NCI-H460 (cell line): Measurements from ENCODE around the gene ISLR. TPM values are rescaled to one million over a fixed set of nuclear protein-coding genes. Genes with fewer than 3 reads are reported as not detected.
"Not testable (repeated sequence)": the region's sequence is repeated elsewhere in the genome, so short reads cannot be mapped to it uniquely, and the experiment has no call there.

Experiments
- DNase-seq: peaks from one replicate; pipeline ENCODE4 v3.0.0-alpha.2; 2016; ENCODE audit warnings: low read depth; ENCODE audit errors: extremely low read depth
- total RNA-seq: library from RNA; depleted of rRNA; stranded (reverse); fragments of >200 nt; shearing (Covaris generic); gene quantifications from 2 replicates; pipeline ENCODE4 v1.2.3, GENCODE V29; 2014

Gene ISLR
- total RNA-seq, 1 experiment from 2014 or later, result not detected

DNA sequence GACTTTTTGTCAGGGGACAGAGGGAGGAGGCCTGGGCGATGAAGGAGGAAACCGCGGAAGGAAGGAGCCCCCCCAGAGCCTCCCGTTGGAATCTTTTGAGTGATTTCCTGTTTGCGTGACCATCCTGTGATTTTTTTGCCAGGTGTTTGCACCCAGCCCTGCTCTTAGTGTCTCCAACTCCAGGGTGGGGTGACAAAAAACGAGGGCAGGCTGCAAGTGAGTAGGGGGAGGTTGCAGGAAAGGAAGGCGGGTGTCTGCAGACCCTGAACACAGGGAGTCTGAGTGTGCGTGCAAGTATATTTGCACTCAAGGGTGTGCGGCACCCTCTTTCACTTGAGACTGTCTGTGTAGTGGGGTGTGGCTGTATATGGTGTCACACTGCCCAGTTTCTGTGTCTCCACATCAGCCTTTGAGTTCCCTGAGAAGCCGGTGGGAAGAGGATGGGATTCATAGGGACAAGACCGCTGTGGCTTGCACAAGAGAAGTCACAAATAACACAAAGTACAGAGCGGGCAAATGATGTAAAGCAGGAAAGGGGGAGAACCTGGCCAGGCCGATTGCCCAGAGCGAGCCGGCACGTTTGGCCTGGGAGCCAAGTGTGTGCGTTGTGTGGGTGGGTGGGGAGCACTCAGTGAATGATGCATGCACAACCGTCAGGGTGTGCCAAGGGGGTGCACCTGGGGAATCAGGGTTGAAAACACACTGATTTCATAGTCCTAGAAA, 36.5 kb upstream of the ISLR start:
- DNase-seq, result no peak

DNA sequence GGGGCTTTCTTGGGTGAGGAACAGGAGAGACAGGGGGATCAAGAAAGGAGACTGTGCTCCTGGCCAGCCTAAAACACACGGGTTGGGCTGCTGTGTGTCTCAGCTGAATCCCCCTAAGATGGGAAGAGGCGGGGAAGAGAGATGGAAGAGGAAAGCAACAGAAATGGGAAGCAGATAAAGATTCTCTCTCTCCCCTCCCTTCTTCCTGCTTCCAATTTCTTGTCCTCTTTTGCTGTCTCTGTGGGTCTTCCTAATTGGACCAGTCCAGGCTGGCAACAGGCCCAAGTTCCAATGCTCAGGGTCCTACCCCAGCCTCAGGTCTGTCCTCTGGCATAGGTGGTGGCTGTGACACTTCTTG, 36.0 kb upstream of the ISLR start:
- DNase-seq, result no peak

DNA sequence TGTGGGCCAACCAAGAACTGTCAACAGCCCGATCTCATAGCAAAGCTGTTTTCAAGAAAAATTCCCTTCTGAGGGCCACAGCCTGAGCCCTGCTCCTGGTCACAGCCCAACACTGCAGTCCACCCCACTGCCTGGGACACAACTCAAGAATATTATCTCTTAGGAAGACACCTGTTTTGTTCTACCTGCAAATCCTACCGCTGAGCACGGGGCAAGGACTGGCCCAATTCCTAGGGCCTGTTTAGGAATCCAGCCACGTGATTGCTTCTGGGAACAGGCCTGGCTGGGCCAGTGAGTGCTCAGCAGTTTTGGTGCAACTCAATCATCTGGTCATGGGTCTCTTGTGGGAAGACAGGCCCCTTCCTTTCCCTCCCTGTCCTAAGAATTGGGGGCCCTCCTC, 34.9 kb upstream of the ISLR start:
- no peak for DNase-seq

DNA sequence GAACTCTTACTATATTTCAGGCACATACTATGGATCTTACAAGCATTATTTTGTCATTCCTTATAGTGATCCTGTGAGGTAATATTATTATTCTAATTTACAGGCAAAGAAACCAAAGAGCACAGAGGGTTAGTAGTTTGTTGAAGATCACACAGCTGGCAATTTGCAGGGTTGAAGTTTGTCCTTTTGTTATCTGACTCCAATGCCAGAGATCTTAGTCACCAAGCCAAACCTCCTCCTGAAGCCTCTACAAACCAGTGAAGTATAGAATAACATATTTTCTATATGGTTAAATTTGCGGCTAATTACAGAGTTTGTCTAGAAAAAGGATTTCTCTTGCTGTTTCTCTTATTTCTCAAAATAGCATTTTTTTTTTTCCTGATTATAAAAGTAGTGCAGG, 31.9 kb upstream of the ISLR start:
- no peak for DNase-seq

DNA sequence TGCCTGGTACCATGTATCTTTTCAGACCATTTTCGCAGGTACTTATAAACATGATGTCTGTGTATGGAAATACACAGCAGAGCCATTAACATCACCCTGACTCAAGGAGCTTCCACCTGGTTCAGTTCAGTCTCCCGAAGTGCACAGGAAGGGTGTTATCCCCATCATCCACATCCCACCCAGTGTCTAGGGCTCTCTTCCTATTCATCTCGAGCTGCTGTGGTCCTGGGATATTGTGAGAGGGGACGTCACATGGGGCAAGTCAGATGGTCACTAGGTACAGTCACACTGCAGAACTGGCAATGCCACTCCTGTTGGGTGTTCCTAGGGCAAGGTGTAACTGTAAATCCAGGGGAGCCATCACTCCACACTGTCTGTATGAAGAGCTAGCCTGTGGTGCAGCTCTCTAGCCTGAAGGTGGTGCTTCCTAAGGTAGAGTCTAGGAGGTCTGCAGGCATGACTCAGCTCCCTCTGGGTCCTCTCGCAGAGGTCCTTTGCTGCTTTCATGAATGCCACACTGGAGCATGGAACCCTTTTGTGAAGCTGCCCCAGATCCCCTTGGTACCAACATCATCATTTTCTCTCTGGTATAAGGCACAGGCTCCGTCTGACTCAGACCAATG, 29.2 kb upstream of the ISLR start:
- no peak for DNase-seq

DNA sequence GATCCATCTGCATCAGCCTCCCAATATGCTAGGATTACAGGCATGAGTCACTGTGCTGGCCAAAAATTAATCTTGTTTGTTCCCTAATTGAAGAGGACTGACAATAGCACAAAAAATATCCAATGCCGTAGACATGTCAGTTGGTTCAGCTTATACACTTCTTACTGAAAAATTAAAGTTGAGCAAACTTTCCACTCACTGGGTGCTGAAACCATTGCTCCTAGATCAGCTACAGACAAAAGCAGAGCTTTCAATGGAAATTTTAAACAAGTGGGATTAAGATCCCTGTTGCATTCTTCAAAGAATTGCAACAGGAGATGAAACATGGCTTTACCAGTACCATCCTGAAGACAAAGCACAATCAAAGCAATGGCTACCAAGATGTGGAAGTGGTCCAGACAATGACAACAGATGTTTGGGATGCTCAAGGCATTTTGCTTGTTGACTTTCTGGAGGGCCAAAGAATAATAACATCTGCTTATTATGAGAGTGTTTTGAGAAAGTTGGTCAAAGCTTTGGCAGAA, 27.2 kb upstream of the ISLR start:
- no peak for DNase-seq

DNA sequence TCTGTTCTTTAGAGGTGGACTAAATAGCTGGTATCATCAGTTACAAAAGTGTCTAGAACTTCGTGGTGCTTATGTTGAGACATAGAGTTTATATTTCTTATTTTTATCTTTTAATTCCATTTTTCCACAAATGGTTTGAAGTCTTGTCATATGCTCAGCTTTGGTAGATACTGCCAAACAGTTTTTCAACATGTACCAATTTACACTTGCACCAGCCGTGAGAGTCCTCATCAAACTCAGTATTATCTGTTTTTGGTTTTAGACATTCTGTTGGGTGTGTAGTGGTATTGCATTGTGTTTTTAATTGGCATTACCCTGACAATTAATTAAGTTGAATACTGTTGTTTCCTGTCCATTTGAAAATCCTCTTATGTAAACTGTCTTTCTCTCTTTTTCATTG, 26.5 kb upstream of the ISLR start:
- DNase-seq, result no peak

DNA sequence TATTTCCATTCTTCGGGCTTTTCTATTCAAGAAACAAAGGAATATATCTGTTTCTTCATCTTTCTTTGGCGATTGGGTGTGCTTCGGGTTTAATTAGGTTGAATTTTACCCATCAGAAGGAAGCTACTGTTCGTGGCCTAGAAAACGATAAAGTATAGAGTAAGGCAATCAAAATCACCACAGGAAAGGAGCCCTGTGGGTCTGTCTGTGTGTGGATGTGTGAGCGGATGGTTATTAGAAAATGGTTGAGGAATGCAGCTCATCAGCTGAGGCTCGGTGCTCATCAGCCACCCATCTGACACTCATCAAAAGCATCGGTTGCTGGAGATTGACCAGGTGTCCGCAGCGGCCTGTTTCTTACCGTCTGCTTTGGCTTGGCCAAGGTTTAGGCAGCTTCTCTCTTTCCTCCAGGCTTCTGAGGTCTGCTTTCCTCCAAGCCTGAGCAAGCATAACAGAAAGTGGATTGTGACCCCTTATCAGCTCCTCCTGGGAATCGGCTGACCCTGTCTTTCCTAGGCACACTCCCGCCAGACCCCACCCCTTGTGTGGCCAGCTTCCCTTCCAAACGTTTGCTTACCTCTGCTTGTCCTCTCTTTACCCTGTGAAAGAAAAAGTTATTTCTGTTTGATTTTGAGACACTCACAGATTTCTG, 17.6 kb upstream of the ISLR start:
- DNase-seq, result no peak

DNA sequence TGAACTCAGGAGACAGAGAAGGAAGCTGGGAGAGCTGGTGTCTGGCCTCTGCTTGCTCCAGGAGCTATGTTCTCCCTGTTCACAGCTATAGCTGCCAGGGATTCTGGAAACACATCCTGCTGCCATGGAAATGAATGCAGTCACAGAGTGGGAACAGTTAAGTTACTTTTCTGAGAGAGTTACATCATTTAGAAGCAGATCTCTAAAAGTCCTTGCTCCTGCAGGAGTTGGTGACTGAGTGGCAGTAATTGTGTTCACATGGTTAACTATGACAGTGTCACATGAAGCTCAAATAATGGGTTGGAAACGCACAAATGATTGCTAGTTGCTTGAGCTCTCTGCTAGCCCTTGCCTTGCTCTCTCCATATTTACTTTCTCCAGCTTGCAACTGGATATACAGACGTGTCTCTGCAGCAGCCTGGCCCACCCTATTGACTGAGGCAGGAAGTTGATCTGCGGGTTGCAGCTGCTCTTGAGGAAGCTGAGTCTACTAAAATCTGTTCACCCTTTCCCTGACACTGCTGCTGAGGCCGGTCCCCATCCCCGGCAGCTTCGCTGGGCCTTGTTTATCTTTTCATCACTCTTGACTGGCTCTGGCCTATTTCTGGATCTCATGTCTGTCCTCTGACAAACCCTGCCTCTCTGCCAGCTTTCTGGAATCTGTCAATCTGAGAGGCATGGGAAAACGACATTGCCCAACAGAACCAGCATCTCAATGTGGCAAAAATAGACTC, 16.7 kb upstream of the ISLR start:
- no peak for DNase-seq

DNA sequence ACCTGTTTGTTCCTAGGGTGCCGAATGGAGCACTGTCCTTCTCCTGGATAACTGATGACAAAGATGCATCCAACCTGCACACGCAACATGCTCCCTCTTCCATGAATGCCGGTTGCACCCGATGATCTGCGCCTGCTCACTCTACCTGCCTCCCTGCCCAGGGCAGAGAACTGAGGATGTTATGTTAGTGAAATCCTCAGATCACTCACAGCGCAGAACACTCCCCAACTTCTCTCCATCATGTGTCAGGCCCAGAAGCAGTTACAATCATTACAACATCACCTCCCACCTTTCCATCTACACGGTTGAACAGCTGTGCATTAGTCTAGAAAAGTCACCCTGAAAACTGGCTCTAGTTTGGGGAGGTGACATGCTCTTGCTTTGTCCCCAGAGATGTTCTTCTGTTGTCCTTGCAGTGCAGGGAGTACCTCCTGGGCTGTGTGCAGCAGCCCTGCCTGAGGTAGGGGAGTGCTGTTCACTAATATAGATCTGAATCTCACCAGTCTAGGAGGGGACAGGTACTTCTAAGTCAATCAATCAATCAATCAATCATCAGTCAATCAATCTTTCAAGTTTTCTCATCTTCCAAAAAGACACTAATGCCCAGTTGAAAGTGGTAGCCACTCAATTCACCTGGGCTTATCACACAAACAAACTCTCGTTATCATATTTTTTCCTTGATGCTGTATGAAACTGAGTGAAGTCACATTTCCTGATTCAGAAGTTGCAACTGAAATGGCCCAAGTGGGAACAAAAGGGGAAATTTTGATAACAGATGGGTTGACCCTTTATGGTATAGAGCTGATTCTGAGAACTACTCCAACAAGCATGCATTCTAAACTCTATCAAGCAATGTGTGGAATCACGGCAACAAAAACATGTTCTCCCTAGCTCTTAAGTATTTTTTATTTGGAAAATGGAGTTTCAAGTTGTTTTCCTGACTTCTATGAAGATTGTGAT, 15.4 kb upstream of the ISLR start:
- DNase-seq, result no peak

DNA sequence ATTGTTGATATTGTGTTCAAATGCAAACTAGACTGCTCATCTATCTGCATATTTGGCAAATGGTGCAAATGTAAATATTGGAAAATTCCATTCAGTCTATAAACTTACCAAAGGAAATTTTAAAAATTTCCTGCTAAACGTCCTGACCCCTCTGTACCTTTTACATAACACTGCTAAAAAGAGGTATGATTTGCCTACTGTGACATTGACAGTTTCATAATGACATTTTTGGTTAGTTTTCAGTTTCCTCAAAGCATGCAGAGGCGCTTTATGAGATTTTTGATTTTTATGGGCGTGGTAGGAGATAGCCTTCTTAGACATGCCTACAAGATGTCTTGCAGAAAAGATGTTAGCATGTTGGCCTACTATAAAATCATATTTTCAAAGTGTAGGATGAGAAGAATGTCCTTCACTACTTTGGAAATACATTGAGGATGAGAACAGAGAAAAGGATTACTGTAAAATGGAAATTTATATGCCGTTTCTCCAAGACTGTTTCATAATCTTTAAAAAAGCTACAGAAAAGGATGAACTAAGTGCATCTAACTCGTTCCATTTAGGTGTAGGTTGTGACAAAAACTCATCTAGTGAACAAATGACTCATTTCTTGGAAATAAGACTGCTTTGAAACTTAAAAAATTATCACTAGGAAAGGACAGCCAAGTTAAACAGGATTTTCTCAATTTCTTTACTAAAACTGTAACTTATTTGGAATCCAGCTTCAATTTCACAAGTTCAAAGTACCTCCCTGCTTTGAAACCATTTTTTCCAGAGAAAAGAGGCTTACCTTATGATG, 14.5 kb upstream of the ISLR start:
- DNase-seq, result no peak

DNA sequence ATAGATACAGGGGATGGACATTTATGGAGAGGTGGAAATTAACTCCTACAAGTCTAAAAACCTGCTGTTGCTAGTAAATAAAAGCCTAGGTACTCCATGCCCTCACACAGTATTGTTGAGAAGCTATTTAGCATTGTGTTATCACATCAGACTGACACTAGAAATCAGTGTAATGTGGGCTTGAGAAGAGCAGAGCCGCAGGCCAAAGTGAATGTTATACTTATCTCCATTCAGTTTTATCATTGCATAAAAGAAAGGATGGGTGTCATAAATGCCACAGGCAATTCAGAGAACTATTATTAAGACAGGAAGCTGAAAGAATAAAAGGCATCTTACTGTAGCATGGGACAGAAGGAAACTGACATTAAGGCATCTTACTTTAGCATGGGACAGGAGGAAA, 13.7 kb upstream of the ISLR start:
- no peak for DNase-seq

DNA sequence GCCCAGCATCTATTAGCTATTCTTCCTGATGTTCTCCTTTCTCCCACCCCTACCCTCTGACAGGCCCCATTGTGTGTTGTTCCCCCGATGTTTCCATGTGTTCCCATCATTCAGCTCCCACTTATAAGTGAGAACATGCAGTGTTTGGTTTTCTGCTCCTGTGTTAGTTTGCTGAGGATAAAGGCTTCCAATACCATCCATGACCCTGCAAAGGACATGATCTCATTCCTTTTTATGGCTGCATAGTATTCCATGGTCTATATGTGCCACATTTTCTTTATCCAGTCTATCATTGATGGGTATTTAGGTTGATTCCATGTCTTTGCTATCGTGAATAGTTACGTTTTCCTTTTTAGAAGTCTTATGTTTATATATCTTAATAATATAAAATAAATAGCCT, 13.1 kb upstream of the ISLR start:
- DNase-seq, result not testable (repeated sequence)

DNA sequence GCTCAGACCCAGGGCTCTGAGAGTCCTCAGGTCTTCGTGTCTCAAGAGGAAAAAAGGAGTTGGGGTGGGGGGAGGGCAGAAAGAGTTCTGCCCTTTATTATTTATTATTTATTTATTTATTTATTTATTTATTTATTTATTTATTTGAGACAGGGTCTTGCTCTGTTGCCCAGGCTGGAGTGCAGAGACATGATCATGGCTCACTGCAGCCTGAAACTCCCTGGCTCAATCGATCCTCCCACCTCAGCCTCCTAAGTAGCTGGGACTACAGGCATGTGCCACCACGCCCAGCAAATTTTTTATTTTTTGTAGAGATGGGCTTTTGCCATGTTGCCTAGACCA, 11.3 kb upstream of the ISLR start:
- not testable (repeated sequence) for DNase-seq

DNA sequence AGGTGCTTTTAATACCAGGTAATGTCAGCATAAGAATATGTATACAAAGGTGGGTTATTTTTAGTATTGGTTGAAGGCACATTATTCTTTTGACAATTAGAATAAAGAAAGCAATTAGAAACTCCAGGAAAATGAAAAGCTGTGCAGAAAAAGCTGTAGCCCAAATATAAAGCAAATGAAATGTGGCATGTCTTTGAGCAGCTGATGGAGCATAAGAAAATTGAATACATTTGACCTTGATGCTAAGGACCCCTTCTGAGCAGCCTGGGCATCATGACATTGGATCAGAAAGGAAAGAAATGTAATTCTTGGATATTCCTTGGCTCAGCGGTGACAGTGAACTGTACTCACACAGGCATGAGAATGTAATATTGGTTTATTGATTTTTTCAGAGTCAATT, 8.0 kb upstream of the ISLR start:
- DNase-seq, result no peak

DNA sequence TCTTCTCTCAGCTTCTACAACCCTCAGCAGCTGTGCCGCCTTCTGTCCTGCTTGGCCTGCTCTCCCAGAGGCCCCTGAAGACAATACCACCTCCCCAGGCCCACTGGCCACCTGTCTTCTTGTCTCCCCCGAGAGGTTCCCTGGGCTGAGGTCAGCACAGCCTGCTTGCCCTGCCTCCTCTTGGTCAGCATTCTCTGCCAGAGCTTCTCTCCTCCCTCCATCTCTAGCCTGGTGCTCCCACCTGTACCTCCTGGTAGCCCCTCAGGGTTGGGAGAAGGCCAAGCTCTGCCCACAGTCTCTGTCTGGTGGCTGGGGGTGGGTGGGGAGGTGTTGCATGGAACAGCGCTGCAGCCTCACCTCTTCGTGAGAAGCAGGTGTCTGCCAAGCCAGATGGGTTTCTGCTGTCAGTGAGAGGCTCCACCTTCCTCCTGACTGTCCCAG, 5.6 kb upstream of the ISLR start:
- DNase-seq, result no peak

DNA sequence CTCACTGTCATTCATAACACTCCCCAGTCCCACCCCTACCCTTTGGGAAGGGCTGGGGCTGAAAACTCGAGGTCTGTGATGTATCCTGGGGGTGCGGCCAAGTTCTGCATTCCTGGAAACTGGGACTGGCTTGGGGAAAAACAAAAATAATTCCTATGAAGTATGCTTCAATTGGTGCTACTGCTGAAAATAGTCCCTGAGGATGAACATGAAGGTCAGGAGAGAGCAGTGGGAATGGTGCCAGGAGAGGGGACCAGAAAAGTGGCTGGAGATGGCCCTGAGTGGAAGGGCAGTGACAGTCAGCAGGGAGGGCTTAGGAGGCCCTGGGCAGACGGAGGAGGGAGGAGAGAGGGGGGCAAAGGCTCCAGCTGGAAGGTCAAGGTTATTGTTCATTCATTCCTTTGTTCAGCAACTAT, 4.8 kb upstream of the ISLR start:
- no peak for DNase-seq

DNA sequence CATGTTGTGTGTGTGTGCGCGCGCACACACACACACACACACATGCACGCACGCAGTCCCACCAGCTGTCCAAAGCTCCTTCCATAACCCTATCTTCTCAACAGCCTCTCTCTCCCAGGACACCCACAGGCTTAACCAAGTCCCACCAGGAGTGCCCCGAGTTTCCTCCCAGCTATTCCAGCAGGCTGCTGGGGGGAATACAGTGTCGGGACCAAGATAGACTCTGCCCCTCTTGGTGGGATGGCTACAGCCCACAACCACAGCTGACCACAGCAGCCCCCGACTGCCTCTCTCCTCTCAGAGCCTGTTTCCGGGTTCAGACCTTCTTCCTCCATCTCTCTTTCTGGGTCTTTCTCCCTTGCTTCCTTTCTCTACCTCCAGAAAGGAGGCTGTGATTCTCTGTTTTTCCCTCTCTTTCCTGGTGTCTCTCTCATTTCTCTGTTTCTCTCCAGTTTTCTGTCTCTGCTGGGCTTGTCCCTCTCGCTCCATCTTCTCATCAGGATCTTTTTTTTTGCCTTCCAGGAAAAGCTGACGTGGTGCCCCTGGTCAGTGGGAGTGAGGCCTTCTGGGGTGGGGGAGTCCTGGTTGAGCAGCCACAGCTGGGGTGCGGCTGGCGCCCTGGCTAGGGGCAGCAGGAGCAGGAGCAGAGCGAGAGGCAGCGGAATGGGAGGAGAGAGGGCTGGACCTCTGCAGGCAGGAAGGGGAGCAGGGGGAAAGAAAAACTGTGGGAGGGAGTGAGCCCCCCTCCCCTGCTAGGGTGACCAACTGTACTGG, 3.3 kb upstream of the ISLR start:
- no peak for DNase-seq
